K562 (cell line): ENCODE measurements around the gene RAD51D. TPM values are rescaled to one million over a fixed set of nuclear protein-coding genes. Genes with fewer than 3 reads are reported as not detected.
A peak's percentile ranks its signal among the peaks of the same experiment; 100 is the strongest.

Experiments
- ATAC-seq: fragments of 200-7000 bp; cut with Tn5 transposase; 3 replicates; pipeline ENCODE4 v1.9.1; 2020; ENCODE audit warnings: moderate library complexity
- BruUV-seq: library from RNA; stranded (reverse); fragments of 400-500 nt; replicated peaks from 2 replicates; lab custom pipeline; 2021; lab: Mats Ljungman, UMichigan
- CTCF ChIA-PET: fragments of 300-600 bp; formaldehyde crosslinking; extraction: SDS; loops from one replicate; lab custom pipeline; 2021; ENCODE audit warnings: low intra/inter-chr PET ratio; lab: Yijun Ruan, JAX
- POLR2A ChIA-PET: fragments of 300-600, 350-650 bp; sonication (Branson Sonifier 250); formaldehyde crosslinking; extraction: SDS; loops from one replicate; lab custom pipeline; 2021; ENCODE audit warnings: antibody characterized with exemption, inconsistent platforms; lab: Yijun Ruan, JAX
- DNase-seq, 4 experiments: peaks; one replicate each; pipeline versions ENCODE4 v3.0.0 to v3.0.0-alpha.2; 2011 to 2018; ENCODE audit warnings: low spot score in 3 of 4, mixed read lengths in 3 of 4; ENCODE audit errors: extremely low read depth in 1 of 4
- FAIRE-seq: peaks from 2 replicates; lab custom pipeline; 2011; peaks lifted over from hg19 to GRCh38; lab: Jason Lieb, UNC
- H2AFZ ChIP-seq: 2 replicates; pipeline ENCODE4 v1.6.0; 2011; ENCODE audit warnings: low read depth, low read length, control low read depth, inconsistent platforms
- H3K27ac ChIP-seq: fragments of 200-600 bp; 3 replicates; pipeline ENCODE4 v1.8.0; 2011; ENCODE audit warnings: low read depth, mild to moderate bottlenecking, control low read depth, inconsistent platforms, low read length, moderate library complexity, mixed read lengths; ENCODE audit errors: extremely low read depth
- H3K27me3 ChIP-seq, 2 experiments: fragments of 300-600 bp in 1 of 2; 2 replicates in 1 of 2; 3 replicates in 1 of 2; pipeline versions ENCODE4 v1.6.0 to v1.8.0; 2011; ENCODE audit warnings: inconsistent platforms in 2 of 2, low read length in 2 of 2, mild to moderate bottlenecking in 1 of 2, mixed read lengths in 1 of 2, moderate library complexity in 1 of 2; ENCODE audit not compliant: control insufficient read depth in 2 of 2, insufficient read depth in 2 of 2
- H3K36me3 ChIP-seq: fragments of 300-600 bp; 3 replicates; pipeline ENCODE4 v1.8.0; 2011; ENCODE audit warnings: mild to moderate bottlenecking, low read length, inconsistent platforms; ENCODE audit not compliant: control insufficient read depth, insufficient read depth
- H3K4me1 ChIP-seq, 2 experiments: fragments of 200-600 bp in 1 of 2; replicated peaks in 1 of 2; 2 replicates in 1 of 2; 3 replicates in 1 of 2; pipeline versions ENCODE4 v1.5.1 to v1.8.0; 2011; ENCODE audit warnings: inconsistent platforms in 2 of 2, low read length in 2 of 2, mild to moderate bottlenecking in 1 of 2, mixed read lengths in 1 of 2, moderate library complexity in 1 of 2; ENCODE audit not compliant: control insufficient read depth in 2 of 2, insufficient read depth in 2 of 2
- H3K4me2 ChIP-seq: 2 replicates; pipeline ENCODE4 v1.6.1; 2011; ENCODE audit warnings: low read length, control low read depth, inconsistent platforms, mixed read lengths; ENCODE audit not compliant: insufficient read depth
- H3K4me3 ChIP-seq: fragments of 200-600 bp; sonication (generic), shearing (Covaris generic); 2 replicates; pipeline ENCODE4 v1.5.1; 2016; ENCODE audit warnings: control low read depth, inconsistent platforms
- H3K79me2 ChIP-seq: fragments of 200-600 bp; 3 replicates; pipeline ENCODE4 v1.8.0; 2011; ENCODE audit warnings: low read length, inconsistent platforms; ENCODE audit not compliant: control insufficient read depth, insufficient read depth
- H3K9ac ChIP-seq, 2 experiments: 2 replicates each; pipeline versions ENCODE4 v1.6.0 to v1.6.1; 2011; ENCODE audit warnings: low read depth in 2 of 2, low read length in 2 of 2, control low read depth in 1 of 2, inconsistent platforms in 1 of 2, mild to moderate bottlenecking in 1 of 2, mixed read lengths in 1 of 2; ENCODE audit not compliant: insufficient read depth in 1 of 2
- H3K9me1 ChIP-seq: one replicate; pipeline ENCODE4 v1.6.0; 2011; ENCODE audit warnings: inconsistent platforms, mild to moderate bottlenecking, low read length, moderate library complexity; ENCODE audit not compliant: control insufficient read depth, insufficient read depth
- H3K9me3 ChIP-seq: replicated peaks from 2 replicates; pipeline ENCODE4 v1.5.1; 2011; ENCODE audit warnings: low read depth, low read length, inconsistent platforms; ENCODE audit not compliant: control insufficient read depth, insufficient read depth
- H4K20me1 ChIP-seq: replicated peaks from 2 replicates; pipeline ENCODE4 v1.6.1; 2011; ENCODE audit warnings: low read length, inconsistent platforms, mixed read lengths; ENCODE audit not compliant: control insufficient read depth, insufficient read depth
- BRF1 ChIP-seq: IDR thresholded peaks from 3 replicates; pipeline ENCODE4 v1.6.1; 2011; ENCODE audit warnings: borderline replicate concordance, mild to moderate bottlenecking; ENCODE audit not compliant: insufficient read length; ENCODE audit errors: extremely low read depth
- ESRRA ChIP-seq: fragments of 450-650 bp; IDR thresholded peaks from 2 replicates; pipeline ENCODE4 v1.6.1; 2014; ENCODE audit warnings: low read depth, mild to moderate bottlenecking, moderate library complexity, borderline replicate concordance
- KAT7 ChIP-seq: sonication (generic); formaldehyde crosslinking; IDR thresholded peaks from 2 replicates; pipeline ENCODE4 v1.8.0; 2022; ENCODE audit warnings: missing genetic modification reagents, mild to moderate bottlenecking, borderline replicate concordance
- MAFK ChIP-seq: IDR thresholded peaks from 2 replicates; pipeline ENCODE4 v1.6.1; 2011; ENCODE audit warnings: low read length, improper control_type of control experiment
- MIER1 ChIP-seq: fragments of 450-650 bp; IDR thresholded peaks from 2 replicates; pipeline ENCODE4 v1.6.1; 2016; ENCODE audit warnings: antibody characterized with exemption, mild to moderate bottlenecking, low read depth
- MXI1 ChIP-seq: IDR thresholded peaks from 2 replicates; pipeline ENCODE4 v1.6.1; 2011; ENCODE audit warnings: low read depth, mild to moderate bottlenecking, improper control_type of control experiment, low read length
- PKNOX1 ChIP-seq: fragments of 450-650 bp; IDR thresholded peaks from 2 replicates; pipeline ENCODE4 v1.6.1; 2016
- TEAD4 ChIP-seq, 2 experiments: sonication (generic) in 1 of 2; formaldehyde crosslinking in 1 of 2; IDR thresholded peaks; 2 replicates each; pipeline versions ENCODE4 v1.6.1 to v1.8.0; 2012 to 2022; ENCODE audit warnings: borderline replicate concordance in 1 of 2, inconsistent platforms in 1 of 2, low read length in 1 of 2, mild to moderate bottlenecking in 1 of 2, missing genetic modification reagents in 1 of 2
- YY1 ChIP-seq, 3 experiments: IDR thresholded peaks; 2 replicates each; pipeline ENCODE4 v1.6.1; 2011; ENCODE audit warnings: low read length in 2 of 3, mild to moderate bottlenecking in 2 of 3, moderate library complexity in 2 of 3, borderline replicate concordance in 1 of 3, control low read depth in 1 of 3, low read depth in 1 of 3; ENCODE audit not compliant: insufficient read depth in 3 of 3, insufficient replicate concordance in 2 of 3, control insufficient read depth in 1 of 3, insufficient read length in 1 of 3; ENCODE audit errors: extremely low read depth in 1 of 3
- ZNF785 ChIP-seq: fragments of 250-450 bp; sonication (Bioruptor Pico); IDR thresholded peaks from 2 replicates; pipeline ENCODE4 v1.4.0; 2020; ENCODE audit warnings: mild to moderate bottlenecking
- WGBS: fragments of 100-300 bp; shearing (Covaris generic); methylation state at CpG from one replicate; pipeline ENCODE4 v1.1.6; 2016; ENCODE audit warnings: low coverage, mixed read lengths; ENCODE audit not compliant: insufficient coverage; ENCODE audit errors: missing lambda C conversion rate; 5-methylcytosine and 5-hydroxymethylcytosine counted together
- in situ Hi-C: fragments of 300-500 bp; cut with MboI; formaldehyde crosslinking; loops from 4 replicates; pipeline ENCODE4 v1.15.0; 2018; ENCODE audit warnings: inconsistent platforms, mixed read lengths
- intact Hi-C: fragments of 100-400 bp; cut with micrococcal nuclease; formaldehyde crosslinking; loops from 2 replicates; pipeline ENCODE4 v1.14.2; 2022
- polyA plus RNA-seq, 8 experiments: library from polyadenylated mRNA; depleted of rRNA in 4 of 8; stranded (reverse) in 5 of 8; unstranded in 3 of 8; fragments of >200 nt; fragmentation: Nextera tagmentation in 2 of 8; fragmentation: Illumina TruSeq in 1 of 8; extraction: Ambion mirVana in 2 of 8; extraction: Trizol in 1 of 8; gene quantifications; 2 replicates each; pipeline versions ENCODE4 v1.2.1 to v1.2.3, GENCODE V29; 2011 to 2014; ENCODE audit warnings: inconsistent platforms in 1 of 8, missing spikeins in 1 of 8
- total RNA-seq, 7 experiments: library from RNA; depleted of rRNA in 6 of 7; stranded (reverse); fragments of >200 nt in 6 of 7; fragmentation: Illumina TruSeq in 2 of 7; extraction: Trizol in 2 of 7; gene quantifications; 2 replicates each; pipeline versions ENCODE4 v1.2.1 to v1.2.3, GENCODE V29; 2011 to 2021; ENCODE audit warnings: low replicate concordance in 1 of 7

Gene RAD51D
- total and polyA plus RNA-seq, 9 of the 15 experiments (the other 6 are each of a cell fraction or from before 2014, with no cell fraction given): 2.2 to 16.9 (median 8.7) TPM

GRCh38 chr17:35074711-35075707, 44.7 kb downstream of the RAD51D start:
- DNase-seq: no peak
- no TSS peak for BruUV-seq
- intact Hi-C loops (no loop called here), in situ Hi-C loops (no loop called here)
- POLR2A ChIA-PET: interaction anchor here (0.6 to 2.3 kb wide), 3 partner anchors 11 to 32 kb away, joined by 3 to 16 read pairs (median 3); partner anchors contain the start of gene RFFL
- FAIRE-seq: no peak
- no peak for TF ChIP-seq BRF1
- H4K20me1 ChIP-seq: peaks cover 8% of the 10 kb centered on the region; the same call in 1 of the 2 replicates
- no peaks in the 10 kb centered on the region for H3K36me3 ChIP-seq
- no peaks in the 10 kb centered on the region for H3K9me3 ChIP-seq
- no peaks in the 10 kb centered on the region for H3K9me1 ChIP-seq
- no peak overlapping the region for H3K27ac ChIP-seq
- no peak overlapping the region for H3K4me2 ChIP-seq
- no peak overlapping the region for H2AFZ ChIP-seq
- peaks cover 0 to 8% of the 10 kb centered on the region in 2 experiments; a peak in 2 of 5 replicates for H3K4me1 ChIP-seq
- H3K4me3 ChIP-seq: no peak overlapping the region
- CTCF ChIA-PET: no interaction called here
- H3K27me3 ChIP-seq: no peaks in the 10 kb centered on the region
- no peak overlapping the region for H3K9ac ChIP-seq
- peaks cover 15% of the 10 kb centered on the region; the same call in 2 of the 3 replicates for H3K79me2 ChIP-seq
- ATAC-seq: no peak
- 55% methylated on average over 2 of the region's 2 CpGs for WGBS

- WGBS: 10% methylated on average over 5 of the region's 5 CpGs
- in situ Hi-C loops (no loop called here), intact Hi-C loops (no loop called here)
- no TSS peak for BruUV-seq
- Histone ChIP-seq H3K4me1 (peaks cover 0 to 8% of the 10 kb centered on the region in 2 experiments; a peak in 2 of 5 replicates), H3K9me1 (no peaks in the 10 kb centered on the region), H3K36me3 (no peaks in the 10 kb centered on the region), H3K27me3 (no peaks in the 10 kb centered on the region), H3K27ac (no peak overlapping the region), H3K9ac (no peak overlapping the region), H3K79me2 (peaks cover 15% of the 10 kb centered on the region; the same call in 2 of the 3 replicates), H2AFZ (no peak overlapping the region), H3K4me3 (no peak overlapping the region), H4K20me1 (peaks cover 8% of the 10 kb centered on the region; the same call in 1 of the 2 replicates), H3K4me2 (no peak overlapping the region), H3K9me3 (no peaks in the 10 kb centered on the region)
- DNase-seq (no peak), ATAC-seq (peak; percentile 32), FAIRE-seq (no peak)
- ChIA-PET POLR2A (interaction anchor here (0.6 to 2.3 kb wide), 3 partner anchors 10 to 31 kb away, joined by 3 to 16 read pairs (median 3); partner anchors contain the start of gene RFFL), CTCF (no interaction called here)
- TF ChIP-seq ZNF785 (CRISPR knock-in tag): no peak
- no peak for TF ChIP-seq MAFK
- no peak for TF ChIP-seq YY1 (IDR thresholded peaks at IDR 0.05; ENCODE audit: borderline replicate concordance in 1 of 3, control insufficient read depth in 1 of 3, extremely low read depth in 1 of 3, insufficient read depth in 3 of 3, insufficient read length in 1 of 3, insufficient replicate concordance in 2 of 3, low read depth in 1 of 3, low read length in 2 of 3)
- peak; percentile 17; the same call in 1 of the 2 replicates for TF ChIP-seq PKNOX1
- no peak for TF ChIP-seq MIER1
- TF ChIP-seq KAT7 (CRISPR knock-in tag): no peak
- TF ChIP-seq TEAD4 (IDR thresholded peaks at IDR 0.05; ENCODE audit: low read length): peak; percentile 43; the same call in 1 of the 2 replicates
- no peak for TF ChIP-seq TEAD4 (CRISPR knock-in tag; IDR thresholded peaks at IDR 0.05; ENCODE audit: borderline replicate concordance)
- no peak for TF ChIP-seq MXI1
- peak; percentile 85; the same call in 1 of the 2 replicates for TF ChIP-seq ESRRA
Observed at GRCh38 chr17:35073991-35074627, 45.6 kb downstream of the RAD51D start.
